ENCODE data around the gene LRCH4. TPM values are rescaled to one million over a fixed set of nuclear protein-coding genes. Genes with fewer than 3 reads are reported as not detected.

The LRCH4 gene
- total and polyA plus RNA-seq, 2 of the 13 experiments (the other 11 are each of a cell fraction or from before 2014, with no cell fraction given): 7.0 to 9.3 TPM

DNA sequence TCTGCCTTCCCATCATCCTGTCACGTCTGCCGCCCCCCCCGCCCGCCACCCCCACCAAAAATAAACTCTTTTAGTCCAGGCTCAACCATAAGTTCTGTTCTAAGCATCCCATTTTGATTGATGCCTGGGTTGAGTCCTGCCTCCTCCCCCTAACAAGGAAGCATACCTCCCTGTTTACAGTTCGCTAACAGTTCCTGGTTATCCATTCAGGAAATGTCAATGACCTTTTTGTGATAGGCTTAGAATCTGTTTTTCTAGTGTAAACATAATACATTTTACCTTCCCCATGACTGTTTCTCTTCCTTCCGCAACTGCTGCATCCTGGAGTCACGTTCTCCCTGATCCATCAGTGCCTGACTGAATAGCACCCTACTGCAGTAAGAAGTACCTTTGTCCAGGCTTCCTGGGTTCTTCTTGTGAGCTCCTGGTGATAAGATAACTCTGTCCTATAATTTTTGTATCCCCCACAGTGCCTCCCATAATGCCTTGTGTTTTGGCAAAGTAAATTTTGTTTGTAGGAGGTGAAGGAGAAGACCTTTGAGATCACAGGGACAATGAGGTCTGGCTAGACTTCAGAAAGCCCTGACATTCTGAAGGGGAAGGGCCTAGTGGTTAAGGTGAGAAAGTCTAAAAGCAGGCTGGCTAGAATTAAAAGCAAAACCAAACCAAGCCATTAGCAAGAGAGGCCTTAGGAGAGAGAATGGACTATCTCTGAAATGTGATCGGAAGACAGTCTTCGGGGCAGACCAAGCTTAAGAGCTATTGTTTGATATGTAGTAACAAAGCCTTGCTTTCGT lies 39.6 kb downstream of the LRCH4 start (continued):
- TF ChIP-seq RBM22 (optimal IDR thresholded peaks at IDR 0.05; ENCODE audit: low read length) (peak; percentile 25), ZNF446 (CRISPR knock-in tag; IDR thresholded peaks at IDR 0.05) (no peak), TEAD2 (CRISPR knock-in tag; IDR thresholded peaks at IDR 0.05) (no peak), HES4 (CRISPR knock-in tag; IDR thresholded peaks at IDR 0.05; ENCODE audit: borderline replicate concordance) (no peak), ZNF34 (CRISPR knock-in tag; IDR thresholded peaks at IDR 0.05; ENCODE audit: borderline replicate concordance) (no peak), ZNF337 (CRISPR knock-in tag; IDR thresholded peaks at IDR 0.05; ENCODE audit: borderline replicate concordance, low read depth) (no peak), ZNF138 (CRISPR knock-in tag; IDR thresholded peaks at IDR 0.05; ENCODE audit: low read depth) (no peak), ZNF124 (CRISPR knock-in tag; IDR thresholded peaks at IDR 0.05) (no peak), ZNF512B (CRISPR knock-in tag; IDR thresholded peaks at IDR 0.05; ENCODE audit: borderline replicate concordance) (no peak), ZNF703 (CRISPR knock-in tag; IDR thresholded peaks at IDR 0.05; ENCODE audit: borderline replicate concordance) (0 out of 2 replicates have a peak, but pooled peaks have one; percentile 69), DRAP1 (CRISPR knock-in tag; IDR thresholded peaks at IDR 0.05) (no peak), HHEX (CRISPR knock-in tag; IDR thresholded peaks at IDR 0.05) (peak; percentile 15; the same call in 1 of the 2 replicates)
- TF ChIP-seq, protein P1, sequence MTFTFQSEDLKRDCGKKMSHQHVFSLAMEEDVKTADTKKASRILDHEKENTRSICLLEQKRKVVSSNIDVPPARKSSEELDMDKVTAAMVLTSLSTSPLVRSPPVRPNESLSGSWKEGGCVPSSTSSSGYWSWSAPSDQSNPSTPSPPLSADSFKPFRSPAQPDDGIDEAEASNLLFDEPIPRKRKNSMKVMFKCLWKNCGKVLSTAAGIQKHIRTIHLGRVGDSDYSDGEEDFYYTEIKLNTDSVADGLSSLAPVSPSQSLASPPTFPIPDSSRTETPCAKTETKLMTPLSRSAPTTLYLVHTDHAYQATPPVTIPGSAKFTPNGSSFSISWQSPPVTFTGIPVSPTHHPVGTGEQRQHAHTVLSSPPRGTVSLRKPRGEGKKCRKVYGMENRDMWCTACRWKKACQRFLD (CRISPR knock-in tag; IDR thresholded peaks at IDR 0.05; ENCODE audit: borderline replicate concordance): no peak
- TF ChIP-seq, protein P2, sequence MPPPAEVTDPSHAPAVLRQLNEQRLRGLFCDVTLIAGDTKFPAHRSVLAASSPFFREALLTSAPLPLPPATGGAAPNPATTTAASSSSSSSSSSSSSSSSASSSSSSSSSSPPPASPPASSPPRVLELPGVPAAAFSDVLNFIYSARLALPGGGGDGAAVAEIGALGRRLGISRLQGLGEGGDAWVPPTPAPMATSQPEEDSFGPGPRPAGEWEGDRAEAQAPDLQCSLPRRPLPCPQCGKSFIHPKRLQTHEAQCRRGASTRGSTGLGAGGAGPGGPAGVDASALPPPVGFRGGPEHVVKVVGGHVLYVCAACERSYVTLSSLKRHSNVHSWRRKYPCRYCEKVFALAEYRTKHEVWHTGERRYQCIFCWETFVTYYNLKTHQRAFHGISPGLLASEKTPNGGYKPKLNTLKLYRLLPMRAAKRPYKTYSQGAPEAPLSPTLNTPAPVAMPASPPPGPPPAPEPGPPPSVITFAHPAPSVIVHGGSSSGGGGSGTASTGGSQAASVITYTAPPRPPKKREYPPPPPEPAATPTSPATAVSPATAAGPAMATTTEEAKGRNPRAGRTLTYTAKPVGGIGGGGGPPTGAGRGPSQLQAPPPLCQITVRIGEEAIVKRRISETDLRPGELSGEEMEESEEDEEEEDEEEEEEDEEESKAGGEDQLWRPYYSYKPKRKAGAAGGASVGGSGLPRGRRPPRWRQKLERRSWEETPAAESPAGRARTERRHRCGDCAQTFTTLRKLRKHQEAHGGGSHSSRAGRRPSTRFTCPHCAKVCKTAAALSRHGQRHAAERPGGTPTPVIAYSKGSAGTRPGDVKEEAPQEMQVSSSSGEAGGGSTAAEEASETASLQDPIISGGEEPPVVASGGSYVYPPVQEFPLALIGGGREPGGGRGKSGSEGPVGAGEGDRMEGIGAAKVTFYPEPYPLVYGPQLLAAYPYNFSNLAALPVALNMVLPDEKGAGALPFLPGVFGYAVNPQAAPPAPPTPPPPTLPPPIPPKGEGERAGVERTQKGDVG (CRISPR knock-in tag; IDR thresholded peaks at IDR 0.05; ENCODE audit: borderline replicate concordance): no peak

All from HepG2 (cell line).